GM10266 (cell line): Measurements from ENCODE around the gene UROC1.

Experiments used
- DNase-seq: peaks from one replicate; pipeline ENCODE4 v3.0.0; 2012; ENCODE audit errors: extremely low spot score
- CTCF ChIP-seq: IDR thresholded peaks from 2 replicates; pipeline ENCODE4 v1.5.1; 2012; ENCODE audit warnings: mild to moderate bottlenecking, low read depth; ENCODE audit not compliant: control insufficient read depth, insufficient read depth; ENCODE audit errors: missing control alignments

Gene UROC1

GRCh38 chr3:126517291-126517951 lies at the start of gene UROC1:
TSS of gene UROC1 (minus strand) at chr3:126517773. CDS start at chr3:126517719, 54 bp downstream.
- TF ChIP-seq CTCF, result no peak
- no peak for DNase-seq

- no peak for TF ChIP-seq CTCF
- DNase-seq, result no peak
Measured at GRCh38 chr3:126562737-126563276, 45.2 kb upstream of the UROC1 start.

- TF ChIP-seq CTCF, result no peak
- no peak for DNase-seq
Measured at GRCh38 chr3:126558336-126559071, 40.9 kb upstream of the UROC1 start, which contains the start of gene C3orf22. TSS of gene C3orf22 (minus strand) at chr3:126558932. CDS start at chr3:126553390, 5,542 bp downstream.

GRCh38 chr3:126557761-126558160 lies 40.2 kb upstream of the UROC1 start:
- TF ChIP-seq CTCF, result no peak

GRCh38 chr3:126557415-126557745 lies 39.8 kb upstream of the UROC1 start:
- no peak for TF ChIP-seq CTCF
- no peak for DNase-seq

More at GRCh38 chr3:126557761-126558160, 40.2 kb upstream of the UROC1 start:
- DNase-seq, result no peak

- no peak for DNase-seq
- no peak for TF ChIP-seq CTCF
Measured at GRCh38 chr3:126556637-126557414, 39.3 kb upstream of the UROC1 start.
